Fibroblast of villous mesenchyme (primary cell): ENCODE results near the gene PCDH19. TPM values are rescaled to one million over a fixed set of nuclear protein-coding genes. Genes with fewer than 3 reads are reported as not detected.

Experiments used
- DNase-seq: peaks from one replicate; pipeline ENCODE4 v3.0.0-alpha.2; 2010; ENCODE audit warnings: low read depth
- H3K4me3 ChIP-seq: 2 replicates; pipeline ENCODE4 v1.5.1; 2011; ENCODE audit warnings: low read depth, mild to moderate bottlenecking, low read length
- total RNA-seq: library from RNA; depleted of rRNA; stranded (reverse); fragments of >200 nt; gene quantifications from 2 replicates; pipeline ENCODE4 v1.2.3, GENCODE V29; 2012
- TF ChIP-seq, protein P1 (sequence below): IDR thresholded peaks from 2 replicates; pipeline ENCODE4 v1.5.1; 2012; ENCODE audit warnings: low read depth, mild to moderate bottlenecking, low read length; ENCODE audit not compliant: insufficient read depth

PCDH19 gene
- total RNA-seq, 1 donor, result 0.86 TPM

DNA sequence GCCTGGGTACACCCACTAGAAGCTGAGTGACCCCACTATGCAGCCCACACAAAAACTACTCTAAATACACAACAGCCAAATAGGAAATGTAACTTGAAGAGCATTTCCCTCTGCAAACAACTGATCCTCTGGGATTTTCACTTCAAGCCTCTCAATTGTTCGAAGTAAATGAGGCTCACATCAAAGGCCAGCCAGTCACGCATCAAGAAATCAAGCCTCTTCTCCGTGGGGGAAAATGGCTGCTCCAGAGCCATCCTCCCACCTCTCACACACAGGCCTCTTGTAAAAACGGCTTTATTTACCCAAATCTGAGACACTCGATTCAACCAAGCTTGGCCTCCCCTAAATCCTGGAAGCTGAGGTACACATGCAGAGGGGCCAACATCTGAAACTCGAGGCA is 14.3 kb downstream of the PCDH19 start:
- DNase-seq, result no peak
- TF ChIP-seq, protein P1, sequence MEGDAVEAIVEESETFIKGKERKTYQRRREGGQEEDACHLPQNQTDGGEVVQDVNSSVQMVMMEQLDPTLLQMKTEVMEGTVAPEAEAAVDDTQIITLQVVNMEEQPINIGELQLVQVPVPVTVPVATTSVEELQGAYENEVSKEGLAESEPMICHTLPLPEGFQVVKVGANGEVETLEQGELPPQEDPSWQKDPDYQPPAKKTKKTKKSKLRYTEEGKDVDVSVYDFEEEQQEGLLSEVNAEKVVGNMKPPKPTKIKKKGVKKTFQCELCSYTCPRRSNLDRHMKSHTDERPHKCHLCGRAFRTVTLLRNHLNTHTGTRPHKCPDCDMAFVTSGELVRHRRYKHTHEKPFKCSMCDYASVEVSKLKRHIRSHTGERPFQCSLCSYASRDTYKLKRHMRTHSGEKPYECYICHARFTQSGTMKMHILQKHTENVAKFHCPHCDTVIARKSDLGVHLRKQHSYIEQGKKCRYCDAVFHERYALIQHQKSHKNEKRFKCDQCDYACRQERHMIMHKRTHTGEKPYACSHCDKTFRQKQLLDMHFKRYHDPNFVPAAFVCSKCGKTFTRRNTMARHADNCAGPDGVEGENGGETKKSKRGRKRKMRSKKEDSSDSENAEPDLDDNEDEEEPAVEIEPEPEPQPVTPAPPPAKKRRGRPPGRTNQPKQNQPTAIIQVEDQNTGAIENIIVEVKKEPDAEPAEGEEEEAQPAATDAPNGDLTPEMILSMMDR, result no peak
- no peak overlapping the region for H3K4me3 ChIP-seq

DNA sequence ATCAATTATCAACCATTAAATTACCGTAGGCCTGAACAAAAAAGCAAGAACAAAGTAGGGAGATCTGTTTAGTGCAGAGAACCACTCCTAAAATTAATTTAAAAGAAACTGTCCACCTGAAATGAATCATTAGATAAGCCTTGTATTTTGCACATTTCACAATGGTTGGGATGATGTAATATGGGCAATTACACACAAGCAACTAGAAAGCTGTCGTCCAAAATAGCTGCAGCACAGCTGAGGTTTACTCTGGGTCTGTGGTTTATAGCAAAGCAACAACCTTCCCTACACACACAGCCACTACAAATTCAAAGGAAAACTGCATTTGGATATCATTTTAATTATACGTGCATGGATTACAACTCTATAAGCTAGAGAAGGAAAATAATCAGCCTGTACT is 28.5 kb downstream of the PCDH19 start:
- DNase-seq, result peak; percentile 12
- TF ChIP-seq, protein P1, result no peak
- H3K4me3 ChIP-seq, result no peak overlapping the region

DNA sequence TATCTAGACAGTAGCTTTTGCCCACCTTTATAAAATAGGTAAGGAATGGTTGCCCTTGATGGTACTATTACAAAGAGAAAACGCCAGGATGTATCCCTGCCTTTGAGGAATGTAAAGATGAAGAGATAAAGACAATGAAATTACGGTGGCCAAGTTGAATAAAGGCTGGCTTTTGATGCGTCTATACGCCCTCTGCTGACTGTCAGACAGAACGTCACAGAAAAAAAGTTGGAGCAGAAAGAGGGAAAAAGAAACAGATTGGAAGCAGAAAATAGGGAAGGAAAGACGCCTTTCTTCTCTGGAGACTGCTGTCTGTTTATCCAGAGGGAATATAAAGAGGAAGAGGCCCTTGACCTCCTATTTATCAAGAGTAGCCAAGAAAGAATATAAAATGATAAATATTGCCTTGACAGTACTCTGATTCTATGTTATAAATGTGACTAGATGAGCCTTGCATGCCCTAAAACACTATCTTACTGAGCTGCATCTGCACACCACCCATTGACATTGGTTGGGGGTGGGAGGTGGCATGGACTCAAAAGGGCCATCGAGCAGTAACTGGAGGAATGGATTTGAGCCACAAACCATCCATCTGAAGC is 30.6 kb downstream of the PCDH19 start:
- TF ChIP-seq, protein P1, result peak; percentile 46
- DNase-seq, result peak; percentile 13
- H3K4me3 ChIP-seq, result no peak overlapping the region

DNA sequence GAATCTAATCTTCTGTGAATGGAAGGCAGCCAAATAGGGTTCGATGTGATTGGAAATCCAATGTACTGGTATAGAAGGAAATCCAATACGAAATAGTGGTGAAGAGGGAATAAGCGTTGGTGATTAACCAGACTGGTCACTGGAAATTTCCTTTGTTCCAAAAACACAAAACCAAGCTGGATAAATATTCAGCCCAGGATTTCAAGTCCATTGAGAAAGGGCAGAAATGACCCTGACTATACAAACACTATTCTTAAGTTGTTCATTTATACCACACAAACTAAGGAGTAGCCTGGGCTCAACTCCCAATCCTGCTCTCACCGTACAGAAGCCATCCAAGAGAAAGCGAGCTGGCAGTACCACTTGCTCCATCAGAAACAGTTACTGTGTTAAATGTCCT is 32.2 kb downstream of the PCDH19 start:
- TF ChIP-seq, protein P1, result no peak
- H3K4me3 ChIP-seq, result no peak overlapping the region
- DNase-seq, result no peak

DNA sequence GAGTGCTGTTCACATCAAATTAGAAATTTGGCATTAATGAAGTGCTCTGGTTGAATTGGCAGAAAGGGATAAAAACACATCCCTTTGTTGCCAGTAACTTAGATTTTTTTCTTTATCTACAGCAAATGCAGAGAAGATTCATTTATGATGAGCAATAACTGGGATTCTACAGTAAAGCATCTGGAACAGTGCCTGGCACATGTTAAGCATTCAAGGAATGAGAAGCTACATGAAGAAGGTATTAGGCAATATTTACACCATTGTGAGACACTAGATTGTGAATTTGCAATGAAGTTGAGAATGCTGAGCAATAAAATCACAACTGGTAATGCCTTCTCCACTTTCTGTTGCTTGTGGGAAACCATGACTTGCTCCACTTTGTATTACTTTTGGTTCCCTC is 33.5 kb downstream of the PCDH19 start:
- peak; percentile 12 for DNase-seq
- H3K4me3 ChIP-seq, result no peak overlapping the region
- TF ChIP-seq, protein P1, result no peak

DNA sequence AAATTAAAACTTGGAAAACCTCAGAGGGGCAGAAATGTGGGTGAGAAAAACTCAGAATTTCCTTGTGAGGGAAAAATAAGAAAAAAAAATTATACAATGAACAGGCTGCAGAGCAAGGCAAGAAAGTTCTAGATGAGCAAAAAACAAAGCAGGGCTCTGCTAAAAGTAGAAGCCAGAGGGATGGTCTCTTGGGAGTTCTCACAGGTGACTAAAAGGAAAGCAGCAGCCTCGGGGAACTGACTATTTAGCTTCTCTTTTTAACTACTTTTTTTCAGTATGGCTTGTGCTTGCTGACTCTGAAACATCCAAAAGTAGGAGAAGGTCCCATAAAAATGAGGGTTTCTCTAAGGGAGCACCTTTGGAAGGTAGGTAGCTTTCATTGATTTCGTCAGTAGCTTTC is 36.4 kb downstream of the PCDH19 start:
- no peak for DNase-seq
- TF ChIP-seq, protein P1, result no peak

DNA sequence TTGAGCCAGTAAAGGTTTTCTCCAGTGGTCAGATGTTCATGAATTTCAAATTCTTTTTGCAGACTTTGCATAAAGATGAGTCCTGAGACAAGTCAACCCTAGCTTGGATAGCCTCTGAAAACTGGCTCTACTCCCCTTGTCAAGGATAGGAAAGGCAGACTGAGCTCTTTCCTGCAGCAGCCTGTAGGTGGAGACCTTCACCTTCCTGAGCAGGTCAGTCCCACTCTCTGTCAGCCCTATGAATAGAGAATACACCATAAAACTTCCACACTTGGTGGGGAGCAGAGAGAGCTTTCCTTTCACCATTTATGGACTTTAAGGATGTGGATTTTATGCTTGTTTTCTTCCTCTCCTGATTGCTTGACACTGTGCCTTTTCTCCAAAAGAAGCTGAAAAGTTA is 41.9 kb downstream of the PCDH19 start:
- TF ChIP-seq, protein P1, result peak; percentile 29
- no peak overlapping the region for H3K4me3 ChIP-seq
- DNase-seq, result peak; percentile 0

More for the DNA sequence above, 36.4 kb downstream of the PCDH19 start:
- no peak overlapping the region for H3K4me3 ChIP-seq
